ENCODE results near the gene MGAT5B.

DNA sequence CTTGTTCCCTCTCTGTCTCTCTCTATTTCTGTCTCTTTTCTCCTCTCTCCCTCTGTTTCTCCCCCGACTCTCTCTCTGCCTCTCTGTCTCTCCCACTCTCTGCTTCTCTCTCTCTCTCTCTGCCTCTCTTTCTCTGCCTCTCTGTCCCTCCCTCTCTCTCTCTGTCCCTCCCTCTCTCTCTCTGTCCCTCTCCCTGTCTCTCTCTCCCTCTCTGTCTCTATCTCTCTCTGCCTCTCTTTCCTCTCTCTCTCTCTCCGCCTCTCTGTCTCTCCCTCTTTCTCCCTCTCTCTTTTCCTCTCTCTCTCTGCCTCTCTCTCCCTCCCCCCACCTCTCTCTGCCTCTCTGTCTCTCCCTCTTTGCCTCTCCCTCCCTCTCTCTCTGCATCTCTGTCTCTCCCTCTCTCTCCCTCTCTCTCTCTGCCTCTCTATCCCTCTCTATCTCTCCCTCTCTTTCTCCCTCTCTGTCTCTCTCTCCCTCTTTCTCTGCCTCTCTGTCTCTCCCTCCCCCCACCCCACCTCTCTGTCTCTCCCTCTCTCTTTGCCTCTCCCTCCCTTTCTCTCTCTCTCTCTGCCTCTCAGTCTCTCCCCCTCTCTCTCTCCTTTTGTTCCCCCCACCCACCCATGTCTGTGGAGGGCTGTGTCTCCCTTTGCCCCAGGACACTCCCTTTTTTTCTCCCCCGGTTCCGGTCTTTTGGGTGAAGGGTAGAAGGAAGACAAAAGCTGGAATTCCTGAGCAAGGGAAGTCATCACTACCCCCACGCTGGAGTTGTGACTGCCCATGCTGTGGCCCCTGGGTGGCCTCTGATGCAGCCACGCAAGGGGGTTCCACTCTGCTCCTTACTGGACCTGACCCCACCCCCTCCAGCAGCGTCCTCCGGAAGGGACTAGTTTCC, 27.1 kb upstream of the MGAT5B start:
- no peak for TF ChIP-seq POLR2AphosphoS5 (IDR thresholded peaks at IDR 0.05)
- TF ChIP-seq, protein P1, sequence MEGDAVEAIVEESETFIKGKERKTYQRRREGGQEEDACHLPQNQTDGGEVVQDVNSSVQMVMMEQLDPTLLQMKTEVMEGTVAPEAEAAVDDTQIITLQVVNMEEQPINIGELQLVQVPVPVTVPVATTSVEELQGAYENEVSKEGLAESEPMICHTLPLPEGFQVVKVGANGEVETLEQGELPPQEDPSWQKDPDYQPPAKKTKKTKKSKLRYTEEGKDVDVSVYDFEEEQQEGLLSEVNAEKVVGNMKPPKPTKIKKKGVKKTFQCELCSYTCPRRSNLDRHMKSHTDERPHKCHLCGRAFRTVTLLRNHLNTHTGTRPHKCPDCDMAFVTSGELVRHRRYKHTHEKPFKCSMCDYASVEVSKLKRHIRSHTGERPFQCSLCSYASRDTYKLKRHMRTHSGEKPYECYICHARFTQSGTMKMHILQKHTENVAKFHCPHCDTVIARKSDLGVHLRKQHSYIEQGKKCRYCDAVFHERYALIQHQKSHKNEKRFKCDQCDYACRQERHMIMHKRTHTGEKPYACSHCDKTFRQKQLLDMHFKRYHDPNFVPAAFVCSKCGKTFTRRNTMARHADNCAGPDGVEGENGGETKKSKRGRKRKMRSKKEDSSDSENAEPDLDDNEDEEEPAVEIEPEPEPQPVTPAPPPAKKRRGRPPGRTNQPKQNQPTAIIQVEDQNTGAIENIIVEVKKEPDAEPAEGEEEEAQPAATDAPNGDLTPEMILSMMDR (IDR thresholded peaks at IDR 0.05), result no peak

Data from prostate gland (tissue), 2 donors.